SU-DHL-6 (cell line): ENCODE results near the gene NADK2.

ENCODE experiments used
- H2AFZ ChIP-seq: fragments of 200-600 bp; sonication (generic); 2 replicates; pipeline ENCODE4 v1.6.1; 2014; ENCODE audit warnings: low read depth, mild to moderate bottlenecking, moderate library complexity, mixed read lengths, antibody characterized with exemption, low read length; ENCODE audit not compliant: severe bottlenecking
- H3F3A ChIP-seq: fragments of 200-600 bp; shearing (Covaris generic); 2 replicates; pipeline ENCODE4 v1.6.0; 2016; ENCODE audit warnings: antibody characterized with exemption, mild to moderate bottlenecking; ENCODE audit not compliant: insufficient read depth
- H3K27ac ChIP-seq: fragments of 200-600 bp; sonication (generic); 2 replicates; pipeline ENCODE4 v1.5.1; 2016; ENCODE audit warnings: low read depth, mild to moderate bottlenecking, low read length, moderate library complexity, mixed read lengths
- H3K27me3 ChIP-seq: fragments of 200-600 bp; sonication (generic), shearing (Covaris generic); 2 replicates; pipeline ENCODE4 v1.6.0; 2014; ENCODE audit warnings: mild to moderate bottlenecking, low read length
- H3K36me3 ChIP-seq: fragments of 200-600 bp; sonication (generic); 2 replicates; pipeline ENCODE4 v1.6.1; 2014; ENCODE audit warnings: mild to moderate bottlenecking, low read length, mixed read lengths
- H3K4me2 ChIP-seq: fragments of 300-600, 200-600 bp; shearing (Covaris generic), sonication (generic); 2 replicates; pipeline ENCODE4 v1.6.0; 2014; ENCODE audit warnings: low read length, low read depth, mild to moderate bottlenecking; ENCODE audit not compliant: poor library complexity, severe bottlenecking
- H3K4me3 ChIP-seq: fragments of 200-600 bp; sonication (generic); 2 replicates; pipeline ENCODE4 v1.5.1; 2014; ENCODE audit warnings: antibody characterized with exemption, low read length, mild to moderate bottlenecking, mixed read lengths; ENCODE audit not compliant: insufficient read depth, poor library complexity, severe bottlenecking
- H3K79me2 ChIP-seq: fragments of 200-600 bp; sonication (generic); 2 replicates; pipeline ENCODE4 v1.6.1; 2014; ENCODE audit warnings: mild to moderate bottlenecking, low read length, moderate library complexity; ENCODE audit not compliant: insufficient read depth
- H3K9ac ChIP-seq: fragments of 200-600 bp; sonication (generic); 2 replicates; pipeline ENCODE4 v1.7.0; 2014; ENCODE audit warnings: mild to moderate bottlenecking, low read length
- H3K9me2 ChIP-seq: fragments of 200-600 bp; sonication (generic); replicated peaks from 2 replicates; pipeline ENCODE4 v1.6.1; 2014; ENCODE audit warnings: low read length; ENCODE audit not compliant: insufficient read depth
- H3K9me3 ChIP-seq: fragments of 200-600 bp; sonication (generic); 2 replicates; pipeline ENCODE4 v1.6.1; 2014; ENCODE audit warnings: low read length, mixed read lengths; ENCODE audit not compliant: insufficient read depth
- H4K20me1 ChIP-seq: fragments of 200-600 bp; sonication (generic); 2 replicates; pipeline ENCODE4 v1.6.1; 2014; ENCODE audit warnings: low read depth, mild to moderate bottlenecking, antibody characterized with exemption, low read length, moderate library complexity, mixed read lengths
- CTCF ChIP-seq: fragments of 200-600 bp; sonication (generic); IDR thresholded peaks from one replicate; pipeline ENCODE4 v1.5.1; 2017; ENCODE audit warnings: antibody characterized with exemption, mild to moderate bottlenecking, low read length, moderate library complexity; ENCODE audit not compliant: insufficient read depth, poor library complexity, severe bottlenecking
- EZH2phosphoT487 ChIP-seq: fragments of 200-600 bp; sonication (generic), shearing (Covaris generic); conservative IDR thresholded peaks from 2 replicates; pipeline ENCODE4 v1.6.1; 2018; ENCODE audit warnings: mild to moderate bottlenecking, antibody characterized with exemption, low read length, moderate library complexity, mixed read lengths

The NADK2 gene

DNA sequence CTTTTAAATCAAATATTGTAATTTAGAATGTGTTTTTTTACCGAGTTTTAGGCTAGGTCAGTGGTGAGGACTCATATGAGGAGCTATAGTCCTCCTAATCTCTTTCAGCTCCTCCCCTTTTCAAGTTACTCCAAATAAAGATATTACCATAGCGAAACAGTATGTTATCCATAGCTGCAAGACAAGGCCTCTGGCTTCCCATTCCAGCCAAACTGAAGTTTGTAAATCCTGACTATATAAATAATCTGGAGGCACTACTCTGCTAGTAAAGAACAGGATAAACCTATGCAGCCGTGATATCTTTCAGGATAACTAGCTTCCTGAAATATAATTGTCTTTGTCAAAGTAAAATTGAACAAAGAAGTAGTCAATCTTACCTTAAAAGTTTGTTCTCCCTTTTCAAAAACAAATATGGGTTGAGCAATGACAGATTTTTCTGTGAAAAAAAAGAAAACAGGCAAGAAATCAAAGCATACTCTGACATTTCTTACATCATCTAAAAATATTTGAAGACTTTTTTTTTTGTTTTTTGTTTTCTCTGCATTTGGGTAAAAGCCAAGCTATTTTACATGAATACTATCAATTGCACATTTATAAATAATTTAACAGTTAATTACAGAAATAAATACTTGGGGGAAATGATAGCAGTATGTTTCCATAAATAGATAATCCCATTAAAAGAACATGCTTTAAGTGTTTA, 29.3 kb upstream of the NADK2 start:
- Histone ChIP-seq H2AFZ (no peak overlapping the region), H3K27ac (no peak overlapping the region), H3K36me3 (no peaks in the 10 kb centered on the region), H3K27me3 (no peaks in the 10 kb centered on the region), H3K79me2 (no peaks in the 10 kb centered on the region), H4K20me1 (no peaks in the 10 kb centered on the region), H3K9me3 (no peaks in the 10 kb centered on the region), H3K4me3 (no peak overlapping the region), H3K9ac (no peak overlapping the region), H3F3A (no peaks in the 10 kb centered on the region), H3K4me2 (no peak overlapping the region), H3K9me2 (no peaks in the 10 kb centered on the region)
- TF ChIP-seq CTCF, result no peak

GRCh38 chr5:36270175-36270574, 28.4 kb upstream of the NADK2 start:
- H3K79me2 ChIP-seq, result no peaks in the 10 kb centered on the region
- no peak overlapping the region for H3K4me2 ChIP-seq
- no peaks in the 10 kb centered on the region for H3F3A ChIP-seq
- TF ChIP-seq CTCF (no peak), EZH2phosphoT487 (no peak)
- H4K20me1 ChIP-seq, result no peaks in the 10 kb centered on the region
- H3K36me3 ChIP-seq, result no peaks in the 10 kb centered on the region
- no peaks in the 10 kb centered on the region for H3K9me3 ChIP-seq
- no peak overlapping the region for H3K27ac ChIP-seq
- no peak overlapping the region for H3K9ac ChIP-seq
- H3K27me3 ChIP-seq, result no peaks in the 10 kb centered on the region
- H3K4me3 ChIP-seq, result no peak overlapping the region
- no peak overlapping the region for H2AFZ ChIP-seq
- H3K9me2 ChIP-seq, result no peaks in the 10 kb centered on the region

DNA sequence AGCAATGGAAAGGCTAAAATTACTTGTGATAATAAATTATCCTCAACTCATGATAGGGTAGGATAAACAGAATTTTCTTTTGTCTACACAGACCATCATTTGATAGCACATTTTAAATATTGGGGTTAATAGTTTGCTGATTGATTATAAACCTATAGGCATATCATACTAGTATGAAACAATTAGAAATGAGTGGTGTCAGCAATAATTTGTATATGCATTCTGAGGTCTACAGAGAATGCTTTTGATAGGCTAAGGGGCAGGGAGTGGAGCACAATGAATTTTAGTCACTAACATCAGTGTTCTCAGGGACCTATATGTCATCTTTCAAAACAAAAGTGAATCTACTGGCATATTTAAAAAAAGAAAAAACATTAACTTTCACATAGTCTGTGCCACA, 27.8 kb upstream of the NADK2 start:
- Histone ChIP-seq H3K9me2 (no peaks in the 10 kb centered on the region), H3K4me3 (no peak overlapping the region), H3K79me2 (no peaks in the 10 kb centered on the region), H2AFZ (no peak overlapping the region), H4K20me1 (no peaks in the 10 kb centered on the region), H3K4me2 (no peak overlapping the region), H3K27me3 (no peaks in the 10 kb centered on the region), H3K9me3 (no peaks in the 10 kb centered on the region), H3K36me3 (no peaks in the 10 kb centered on the region), H3F3A (no peaks in the 10 kb centered on the region), H3K9ac (no peak overlapping the region), H3K27ac (no peak overlapping the region)
- no peak for TF ChIP-seq EZH2phosphoT487
- no peak for TF ChIP-seq CTCF
